Activated CD8-positive, alpha-beta memory T cell treated with anti-CD3 and anti-CD28 coated beads for 36 hours (primary cell): ENCODE measurements around the gene MESD. TPM values are rescaled to one million over a fixed set of nuclear protein-coding genes. Genes with fewer than 3 reads are reported as not detected.

Experiments used
- total RNA-seq, 2 experiments: library from RNA; stranded (reverse); gene quantifications; one replicate each; pipeline ENCODE4 v1.2.3, GENCODE V29; 2021

The MESD gene
- total RNA-seq, 2 experiments from 2014 or later: 26.5 to 28.1 TPM

Other genes with a start within 250 kb of the MESD start
- not detected for gene CEMIP, start 210.4 kb downstream of the MESD start, total RNA-seq
- gene TLNRD1, start 11.1 kb upstream of the MESD start, total RNA-seq: 10 to 100 TPM; 37.4 to 37.8 TPM
- gene CFAP161, start 144.5 kb upstream of the MESD start, total RNA-seq: not detected
- 10 to 100 TPM; 80.8 to 83.2 TPM for gene IL16, start 207.1 kb upstream of the MESD start, total RNA-seq